ENCODE results near the gene PSME2.

Gene PSME2

GRCh38 chr14:24179294-24179960 lies 33.0 kb upstream of the PSME2 start:
- no peak for DNase-seq (ENCODE audit: low spot score)

GRCh38 chr14:24178399-24179178 lies 32.2 kb upstream of the PSME2 start:
- DNase-seq (ENCODE audit: low spot score), result no peak

GRCh38 chr14:24177891-24178290 lies 31.5 kb upstream of the PSME2 start:
- DNase-seq (ENCODE audit: low spot score), result no peak

GRCh38 chr14:24177041-24177825 lies 30.8 kb upstream of the PSME2 start:
- DNase-seq (ENCODE audit: low spot score), result no peak

GRCh38 chr14:24176599-24176998 lies 30.2 kb upstream of the PSME2 start:
- DNase-seq (ENCODE audit: low spot score), result no peak

- no peak for DNase-seq (ENCODE audit: low spot score)
These were observed 26.5 kb upstream of the PSME2 start for GRCh38 chr14:24172871-24173281.

- no peak for DNase-seq (ENCODE audit: low spot score)
These were observed 26.0 kb upstream of the PSME2 start for GRCh38 chr14:24172261-24172860.

GRCh38 chr14:24171422-24172260 lies 25.2 kb upstream of the PSME2 start, which contains the start of gene REC8:
TSS of gene REC8 (plus strand) at chr14:24172080. CDS start at chr14:24172553, 473 bp downstream.
- peak; percentile 61 for DNase-seq (ENCODE audit: low spot score)

- DNase-seq (ENCODE audit: low spot score), result no peak
These were observed 21.2 kb upstream of the PSME2 start for GRCh38 chr14:24167469-24168114.

GRCh38 chr14:24165785-24166184 lies 19.4 kb upstream of the PSME2 start:
- no peak for DNase-seq (ENCODE audit: low spot score)

GRCh38 chr14:24164518-24164991 lies 18.1 kb upstream of the PSME2 start:
- no peak for DNase-seq (ENCODE audit: low spot score)

GRCh38 chr14:24162093-24162492 lies 15.7 kb upstream of the PSME2 start:
- DNase-seq (ENCODE audit: low spot score), result no peak

- DNase-seq (ENCODE audit: low spot score), result peak; percentile 98
These were observed 14.7 kb upstream of the PSME2 start, which contains the start of gene IRF9 for GRCh38 chr14:24160850-24161804. TSS of gene IRF9 (plus strand) at chr14:24161265. CDS start at chr14:24162145, 880 bp downstream.

- DNase-seq (ENCODE audit: low spot score), result no peak
These were observed 14.1 kb upstream of the PSME2 start for GRCh38 chr14:24160499-24160849.

GRCh38 chr14:24159777-24160498 lies 13.5 kb upstream of the PSME2 start:
- DNase-seq (ENCODE audit: low spot score), result no peak

- no peak for DNase-seq (ENCODE audit: low spot score)
These were observed 10.9 kb upstream of the PSME2 start for GRCh38 chr14:24157331-24157730.

GRCh38 chr14:24156840-24157239 lies 10.4 kb upstream of the PSME2 start:
- no peak for DNase-seq (ENCODE audit: low spot score)

- DNase-seq (ENCODE audit: low spot score), result no peak
These were observed 8.7 kb upstream of the PSME2 start for GRCh38 chr14:24155100-24155499.

All from activated CD4-positive, alpha-beta T cell treated with anti-CD3 and anti-CD28 coated beads, Interleukin-2, Interleukin-4, amounts not matched to agents 100 ng/mL and 50 ng/mL, durations not matched to agents 16 hours and 8 hours (primary cell).